IMR-90 (cell line): Measurements from ENCODE around the gene AZU1. TPM values are rescaled to one million over a fixed set of nuclear protein-coding genes. Genes with fewer than 3 reads are reported as not detected.
A peak's percentile ranks its signal among the peaks of the same experiment; 100 is the strongest.

ENCODE experiments used
- ATAC-seq: fragments of 200-7000 bp; cut with Tn5 transposase; 2 replicates; pipeline ENCODE4 v1.9.1; 2020; ENCODE audit warnings: low read depth, mild to moderate bottlenecking, moderate library complexity
- BruUV-seq: library from RNA; stranded (reverse); fragments of 400-500 nt; replicated peaks from 2 replicates; lab custom pipeline; 2021; lab: Mats Ljungman, UMichigan
- CTCF ChIA-PET: fragments of 300-600 bp; formaldehyde crosslinking; extraction: SDS; loops from one replicate; lab custom pipeline; 2021; ENCODE audit warnings: antibody characterized with exemption; lab: Yijun Ruan, JAX
- POLR2A ChIA-PET: fragments of 300-600 bp; sonication (Branson Sonifier 250); formaldehyde crosslinking; loops from one replicate; lab custom pipeline; 2022; ENCODE audit warnings: antibody characterized with exemption; ENCODE audit not compliant: unreplicated experiment; lab: Charles Lee
- DNase-seq: peaks from one replicate; pipeline ENCODE4 v3.0.0; 2013
- H2AFZ ChIP-seq: replicated peaks from 2 replicates; pipeline ENCODE3; 2013; ENCODE audit warnings: low read length, mild to moderate bottlenecking; ENCODE audit not compliant: poor library complexity
- H2AK5ac ChIP-seq: 2 replicates; pipeline ENCODE4 v1.6.1; 2013; ENCODE audit warnings: low read depth, low read length, inconsistent platforms
- H2AK9ac ChIP-seq: replicated peaks from 2 replicates; pipeline ENCODE3; 2013; ENCODE audit warnings: mild to moderate bottlenecking, low read depth, low read length, moderate library complexity; ENCODE audit not compliant: poor library complexity
- H2BK120ac ChIP-seq: 2 replicates; pipeline ENCODE4 v1.6.1; 2013; ENCODE audit warnings: low read depth, low read length, inconsistent platforms
- H2BK15ac ChIP-seq: 3 replicates; pipeline ENCODE4 v1.6.1; 2013; ENCODE audit warnings: low read depth, low read length, inconsistent platforms
- H2BK20ac ChIP-seq: 2 replicates; pipeline ENCODE4 v1.6.1; 2013; ENCODE audit warnings: low read depth, mild to moderate bottlenecking, inconsistent platforms, low read length, moderate library complexity
- H2BK5ac ChIP-seq: 2 replicates; pipeline ENCODE4 v1.6.1; 2013; ENCODE audit warnings: mild to moderate bottlenecking, low read depth, low read length, inconsistent platforms; ENCODE audit not compliant: poor library complexity, severe bottlenecking
- H3K14ac ChIP-seq: replicated peaks from 2 replicates; pipeline ENCODE4 v1.6.1; 2013; ENCODE audit warnings: low read depth, low read length, inconsistent platforms
- H3K18ac ChIP-seq: 2 replicates; pipeline ENCODE4 v1.6.1; 2013; ENCODE audit warnings: low read depth, low read length, control low read depth
- H3K23ac ChIP-seq: 2 replicates; pipeline ENCODE4 v1.6.1; 2013; ENCODE audit warnings: low read depth, low read length, inconsistent platforms
- H3K27ac ChIP-seq: 2 replicates; pipeline ENCODE4 v1.5.1; 2013; ENCODE audit warnings: mild to moderate bottlenecking, control low read depth, low read length; ENCODE audit not compliant: insufficient read depth
- H3K27me3 ChIP-seq: 2 replicates; pipeline ENCODE4 v1.6.1; 2013; ENCODE audit warnings: low read length; ENCODE audit not compliant: control insufficient read depth, insufficient read depth
- H3K36me3 ChIP-seq: 2 replicates; pipeline ENCODE4 v1.6.1; 2013; ENCODE audit warnings: low read length, mixed read lengths; ENCODE audit not compliant: control insufficient read depth, insufficient read depth
- H3K4ac ChIP-seq: 2 replicates; pipeline ENCODE4 v1.6.1; 2013; ENCODE audit warnings: low read depth, low read length, inconsistent platforms
- H3K4me1 ChIP-seq: 2 replicates; pipeline ENCODE4 v1.6.1; 2013; ENCODE audit warnings: low read length, mixed read lengths; ENCODE audit not compliant: control insufficient read depth, insufficient read depth
- H3K4me2 ChIP-seq: 2 replicates; pipeline ENCODE4 v1.6.1; 2013; ENCODE audit warnings: low read depth, mild to moderate bottlenecking, control low read depth, low read length, moderate library complexity
- H3K4me3 ChIP-seq: 2 replicates; pipeline ENCODE4 v1.5.1; 2013; ENCODE audit warnings: low read depth, mild to moderate bottlenecking, control low read depth, low read length, moderate library complexity; ENCODE audit not compliant: insufficient read depth
- H3K56ac ChIP-seq: 2 replicates; pipeline ENCODE4 v1.6.1; 2013; ENCODE audit warnings: low read length, inconsistent platforms; ENCODE audit not compliant: insufficient read depth; ENCODE audit errors: extremely low read depth
- H3K79me1 ChIP-seq, 2 experiments: 2 replicates each; pipeline ENCODE4 v1.6.1; 2013; ENCODE audit warnings: low read length in 2 of 2, inconsistent platforms in 1 of 2, low read depth in 1 of 2
- H3K9ac ChIP-seq: 2 replicates; pipeline ENCODE4 v1.6.1; 2013; ENCODE audit warnings: low read depth, low read length, control low read depth
- H3K9me1 ChIP-seq: 2 replicates; pipeline ENCODE4 v1.6.1; 2013; ENCODE audit warnings: low read length, inconsistent platforms; ENCODE audit not compliant: insufficient read depth
- H3K9me3 ChIP-seq: 2 replicates; pipeline ENCODE4 v1.6.1; 2013; ENCODE audit warnings: low read length; ENCODE audit not compliant: control insufficient read depth, insufficient read depth
- H4K20me1 ChIP-seq: 2 replicates; pipeline ENCODE4 v1.6.1; 2013; ENCODE audit warnings: low read length, inconsistent platforms; ENCODE audit not compliant: insufficient read depth
- H4K5ac ChIP-seq: 2 replicates; pipeline ENCODE4 v1.6.1; 2013; ENCODE audit warnings: mild to moderate bottlenecking, low read depth, low read length, control low read depth
- H4K8ac ChIP-seq, 2 experiments: 2 replicates each; pipeline ENCODE4 v1.6.1; 2013; ENCODE audit warnings: low read depth in 2 of 2, low read length in 2 of 2, control low read depth in 1 of 2, inconsistent platforms in 1 of 2
- H4K91ac ChIP-seq: 2 replicates; pipeline ENCODE4 v1.6.1; 2013; ENCODE audit warnings: low read depth, low read length, inconsistent platforms; ENCODE audit not compliant: insufficient read depth
- BHLHE40 ChIP-seq: fragments of 150-350 bp; IDR thresholded peaks from 2 replicates; pipeline ENCODE4 v1.6.1; 2016; ENCODE audit warnings: mild to moderate bottlenecking, low read depth, low read length
- CEBPB ChIP-seq: IDR thresholded peaks from 2 replicates; pipeline ENCODE4 v1.6.1; 2012; ENCODE audit warnings: low read depth, low read length, improper control_type of control experiment
- CHD1 ChIP-seq: IDR thresholded peaks from 2 replicates; pipeline ENCODE4 v1.6.1; 2012; ENCODE audit warnings: low read depth, low read length, improper control_type of control experiment
- CTCF ChIP-seq: conservative IDR thresholded peaks from 2 replicates; pipeline ENCODE4 v1.5.1; 2012; ENCODE audit warnings: mild to moderate bottlenecking, low read depth, low read length, improper control_type of control experiment
- FOS ChIP-seq: fragments of 150-350 bp; IDR thresholded peaks from 2 replicates; pipeline ENCODE4 v1.6.1; 2016; ENCODE audit warnings: low read depth, low read length
- MAFK ChIP-seq: IDR thresholded peaks from 2 replicates; pipeline ENCODE4 v1.6.1; 2012; ENCODE audit warnings: low read depth, low read length, improper control_type of control experiment
- MAZ ChIP-seq: IDR thresholded peaks from 2 replicates; pipeline ENCODE4 v1.6.1; 2012; ENCODE audit warnings: low read depth, mild to moderate bottlenecking, low read length, improper control_type of control experiment, moderate library complexity, borderline replicate concordance
- NFE2L2 ChIP-seq: fragments of 150-350 bp; IDR thresholded peaks from 2 replicates; pipeline ENCODE4 v1.6.1; 2016; ENCODE audit warnings: low read depth, mild to moderate bottlenecking, low read length
- POLR2A ChIP-seq: IDR thresholded peaks from 2 replicates; pipeline ENCODE4 v1.6.1; 2012; ENCODE audit warnings: mild to moderate bottlenecking, low read depth, low read length
- RAD21 ChIP-seq: IDR thresholded peaks from 2 replicates; pipeline ENCODE4 v1.6.1; 2012; ENCODE audit warnings: low read length, improper control_type of control experiment
- RCOR1 ChIP-seq: IDR thresholded peaks from 2 replicates; pipeline ENCODE4 v1.6.1; 2012; ENCODE audit warnings: mild to moderate bottlenecking, low read length, improper control_type of control experiment; ENCODE audit not compliant: insufficient replicate concordance
- USF2 ChIP-seq: fragments of 150-350 bp; IDR thresholded peaks from 2 replicates; pipeline ENCODE4 v1.6.1; 2017; ENCODE audit warnings: mild to moderate bottlenecking, antibody characterized with exemption, low read length, low read depth
- WGBS, 2 experiments: methylation state at CpG; one replicate each; pipeline versions ENCODE4 v1.1.5 to v1.1.7; 2013; ENCODE audit warnings: missing lambda C conversion rate in 2 of 2; ENCODE audit not compliant: insufficient read length in 1 of 2; ENCODE audit errors: extremely low coverage in 2 of 2; 5-methylcytosine and 5-hydroxymethylcytosine counted together
- dilution Hi-C: fragments of 300-500 bp; cut with HindIII; formaldehyde crosslinking; loops from one replicate; pipeline ENCODE4 v1.14.3; 2018; ENCODE audit warnings: low sequenced_read_pairs; ENCODE audit not compliant: unreplicated experiment
- in situ Hi-C: fragments of 300-500 bp; cut with MboI; formaldehyde crosslinking; loops from 3 replicates; pipeline ENCODE4 v1.14.3; 2019; ENCODE audit warnings: low sequenced_read_pairs, inconsistent platforms, mixed read lengths
- intact Hi-C: fragments of 100-400 bp; cut with micrococcal nuclease; formaldehyde crosslinking; loops from 2 replicates; pipeline ENCODE4 v1.10.0; 2022
- polyA plus RNA-seq, 3 experiments: library from polyadenylated mRNA; depleted of rRNA; stranded (reverse); fragments of >200 nt; gene quantifications; 2 replicates each; pipeline ENCODE4 v1.2.3, GENCODE V29; 2012; ENCODE audit warnings: low replicate concordance in 1 of 3
- total RNA-seq: library from RNA; depleted of rRNA; stranded (reverse); fragments of >200 nt; gene quantifications from 2 replicates; pipeline ENCODE4 v1.2.3, GENCODE V29; 2012

The AZU1 gene
- total and polyA plus RNA-seq, 2 of the 4 experiments (the other 2 are of a cell fraction) = 0.12 TPM; not detected in 1

DNA sequence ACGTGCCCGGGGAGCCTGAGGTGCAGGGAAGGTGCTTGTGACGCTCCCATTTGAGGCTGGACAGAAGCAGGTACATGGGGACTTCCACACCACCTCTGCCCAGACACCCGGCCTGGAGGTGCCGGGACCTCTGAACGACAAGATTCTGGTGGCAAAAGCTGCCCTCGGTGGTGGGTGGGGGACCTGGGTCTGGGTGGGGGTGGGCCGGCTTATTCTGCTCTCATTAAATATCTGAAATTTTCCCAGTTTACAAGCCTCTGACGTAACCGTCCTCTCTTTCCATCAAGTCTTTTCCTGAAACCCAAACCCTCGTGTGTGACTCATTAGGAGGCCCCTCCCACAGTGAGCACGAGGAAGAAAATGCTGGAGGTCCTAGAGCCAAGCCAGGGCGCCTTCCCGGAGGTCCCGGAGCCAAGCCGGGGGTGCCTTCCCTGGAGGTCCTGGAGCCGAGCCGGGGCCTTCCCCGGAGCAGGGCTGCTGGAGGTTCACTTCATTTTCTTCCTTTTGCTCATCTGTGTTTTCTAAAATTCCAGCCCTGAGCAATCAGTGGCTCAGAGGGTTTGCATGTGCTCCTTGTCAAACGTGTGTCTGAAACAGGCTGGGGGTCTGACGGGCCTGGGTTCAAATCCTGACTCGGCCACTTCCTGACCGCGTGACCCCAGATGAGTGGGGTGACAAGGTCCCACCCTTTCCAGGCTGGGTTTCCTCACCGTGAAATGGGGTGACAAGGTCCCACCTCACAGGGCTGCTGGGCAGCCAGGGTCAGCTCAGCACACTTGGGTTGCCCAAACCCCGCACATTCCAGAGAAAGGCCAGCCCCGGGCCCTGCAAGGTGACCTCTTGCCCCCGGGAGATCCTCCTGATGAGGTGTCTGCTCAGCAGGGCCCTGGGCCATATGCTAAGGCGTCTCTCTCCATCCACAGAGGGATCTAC, 41.9 kb downstream of the AZU1 start (continued):
- no peak for TF ChIP-seq USF2

GRCh38 chr19:870314-870713, 42.7 kb downstream of the AZU1 start:
- dilution Hi-C loops = no loop called here
- peaks cover 28% of the 10 kb centered on the region for H3K36me3 ChIP-seq
- TF ChIP-seq USF2 (no peak), MAZ (no peak), FOS (no peak), MAFK (no peak), BHLHE40 (no peak), CEBPB (no peak), CTCF (no peak), POLR2A (no peak), RAD21 (no peak), NFE2L2 (no peak), CHD1 (no peak), RCOR1 (no peak)

More at GRCh38 chr19:870314-870713, 42.7 kb downstream of the AZU1 start:
- Histone ChIP-seq H4K20me1 (peaks cover 16% of the 10 kb centered on the region), H2BK5ac (peak overlapping the region; percentile 59), H4K8ac (no peak overlapping the region; a peak in 1 of 4 replicates), H3K14ac (no peak overlapping the region), H3K18ac (no peak overlapping the region), H3K9me1 (no peaks in the 10 kb centered on the region; the same call in 1 of the 2 replicates), H2BK120ac (no peak overlapping the region), H4K91ac (no peak overlapping the region), H2BK15ac (0 out of 3 replicates have a peak overlapping the region, but pooled peaks have one; percentile 53), H3K27ac (peak overlapping the region; percentile 67), H3K4me2 (no peak overlapping the region), H3K27me3 (no peaks in the 10 kb centered on the region), H2AK9ac (peak overlapping the region; percentile 24), H3K79me1 (peaks cover 7 to 22% of the 10 kb centered on the region in 2 experiments; a peak in 2 of 4 replicates), H3K9ac (no peak overlapping the region), H4K5ac (no peak overlapping the region), H3K56ac (no peak overlapping the region), H3K4me3 (no peak overlapping the region), H2AK5ac (peak overlapping the region; percentile 93), H3K4ac (no peak overlapping the region), H3K4me1 (peaks cover 22% of the 10 kb centered on the region), H3K9me3 (no peaks in the 10 kb centered on the region), H2AFZ (no peak overlapping the region), H2BK20ac (no peak overlapping the region; the same call in 1 of the 2 replicates), H3K23ac (no peak overlapping the region)
- intact Hi-C loops = no loop called here
- POLR2A ChIA-PET = no interaction called here
- BruUV-seq = no TSS peak
- DNase-seq (no peak), ATAC-seq (no peak)
- CTCF ChIA-PET = no interaction called here
- in situ Hi-C loops = no loop called here
- 94% methylated on average over 6 of the region's 8 CpGs; no CpG with 5 or more reads in 1 of the 2 experiments for WGBS, 2 experiments
